Prostate gland (tissue), 2 donors: ENCODE results near the gene CPSF4L. TPM values are rescaled to one million over a fixed set of nuclear protein-coding genes. Genes with fewer than 3 reads are reported as not detected.

ENCODE experiments used
- DNase-seq: peaks from one replicate; pipeline ENCODE4 v3.0.0-alpha.2; 2019; ENCODE audit warnings: low spot score
- H3K27ac ChIP-seq, 2 donors: fragments of 200-600 bp; sonication (generic); 2 replicates each; pipeline ENCODE4 v1.5.1; 2017 to 2019
- H3K27me3 ChIP-seq: fragments of 200-600 bp; sonication (generic); replicated peaks from 2 replicates; pipeline ENCODE4 v1.5.1; 2019; ENCODE audit not compliant: insufficient read depth
- H3K36me3 ChIP-seq, 2 donors: fragments of 200-600 bp; sonication (generic); 1 replicate in 1 of 2; 2 replicates in 1 of 2; pipeline versions ENCODE4 v1.5.1 to v1.8.1; 2017 to 2019
- H3K4me1 ChIP-seq: fragments of 200-600 bp; sonication (generic); replicated peaks from 2 replicates; pipeline ENCODE4 v1.5.1; 2019
- H3K4me3 ChIP-seq, 2 donors: fragments of 200-600 bp; sonication (generic); 2 replicates each; pipeline ENCODE4 v1.5.1; 2017 to 2019
- H3K9me3 ChIP-seq: fragments of 200-600 bp; sonication (generic); 2 replicates; pipeline ENCODE4 v1.5.1; 2017
- CTCF ChIP-seq, 4 experiments: fragments of 200-600 bp in 2 of 4; fragments of 450-650 bp in 2 of 4; sonication (generic) in 2 of 4; IDR thresholded peaks; 1 replicate in 3 of 4; 2 replicates in 1 of 4; pipeline ENCODE4 v1.5.1; 2016 to 2019; ENCODE audit warnings: antibody characterized with exemption in 4 of 4, mild to moderate bottlenecking in 2 of 4, moderate library complexity in 2 of 4
- POLR2A ChIP-seq: fragments of 450-650 bp; IDR thresholded peaks from one replicate; pipeline ENCODE4 v1.6.1; 2016; ENCODE audit warnings: antibody characterized with exemption, mild to moderate bottlenecking
- POLR2AphosphoS5 ChIP-seq: sonication (generic); formaldehyde crosslinking; IDR thresholded peaks from one replicate; pipeline ENCODE4 v1.6.1; 2017; ENCODE audit warnings: antibody characterized with exemption
- WGBS: methylation state at CpG from one replicate; pipeline ENCODE4 v1.1.5; 2018; 5-methylcytosine and 5-hydroxymethylcytosine counted together
- intact Hi-C: fragments of 100-400 bp; cut with DNase I; formaldehyde crosslinking; loops from one replicate; pipeline ENCODE4 v1.14.2; 2022
- total RNA-seq, 2 donors: library from RNA; depleted of rRNA; stranded (reverse); fragments of >200 nt; gene quantifications; one replicate each; pipeline ENCODE4 v1.1.0, GENCODE V29; 2016

CPSF4L gene
- total RNA-seq, 2 donors from 2014 or later, result not detected

- Histone ChIP-seq H3K27ac (no peak overlapping the region), H3K4me3 (no peak overlapping the region), H3K9me3 (no peaks in the 10 kb centered on the region), H3K4me1 (no peaks in the 10 kb centered on the region), H3K27me3 (no peaks in the 10 kb centered on the region), H3K36me3 (no peaks in the 10 kb centered on the region)
- WGBS, result 100% methylated on average over 1 of the region's 1 CpG
- no peak for DNase-seq
- intact Hi-C loops, result no loop called here
- TF ChIP-seq CTCF (IDR thresholded peaks at IDR 0.05) (no peak), POLR2A (no peak), POLR2AphosphoS5 (no peak)
Observed at GRCh38 chr17:73269791-73270190, 8.1 kb upstream of the CPSF4L start.

- no peaks in the 10 kb centered on the region for H3K9me3 ChIP-seq
- intact Hi-C loops, result no loop called here
- no peak for DNase-seq
- TF ChIP-seq POLR2A, result no peak
- TF ChIP-seq POLR2AphosphoS5, result no peak
- TF ChIP-seq CTCF (IDR thresholded peaks at IDR 0.05), result no peak
- no peaks in the 10 kb centered on the region for H3K36me3 ChIP-seq
- H3K4me1 ChIP-seq, result no peaks in the 10 kb centered on the region
- H3K27ac ChIP-seq, result no peak overlapping the region
- no peaks in the 10 kb centered on the region for H3K27me3 ChIP-seq
- no peak overlapping the region for H3K4me3 ChIP-seq
Observed at GRCh38 chr17:73269329-73269615, 7.6 kb upstream of the CPSF4L start.

- intact Hi-C loops, result no loop called here
- Histone ChIP-seq H3K36me3 (no peaks in the 10 kb centered on the region), H3K9me3 (no peaks in the 10 kb centered on the region), H3K27ac (no peak overlapping the region), H3K4me1 (no peaks in the 10 kb centered on the region), H3K27me3 (no peaks in the 10 kb centered on the region), H3K4me3 (no peak overlapping the region)
- TF ChIP-seq CTCF (IDR thresholded peaks at IDR 0.05) (no peak), POLR2AphosphoS5 (no peak), POLR2A (no peak)
- DNase-seq, result no peak
- 91% methylated on average over 9 of the region's 9 CpGs for WGBS
Observed at GRCh38 chr17:73268582-73269328, 7.1 kb upstream of the CPSF4L start.

- Histone ChIP-seq H3K4me1 (peaks cover under 1% of the 10 kb centered on the region), H3K4me3 (no peak overlapping the region), H3K36me3 (no peaks in the 10 kb centered on the region), H3K27me3 (no peaks in the 10 kb centered on the region), H3K9me3 (no peaks in the 10 kb centered on the region), H3K27ac (no peak overlapping the region)
- TF ChIP-seq POLR2A (no peak), POLR2AphosphoS5 (no peak), CTCF (IDR thresholded peaks at IDR 0.05) (no peak)
- 70% methylated on average over 11 of the region's 11 CpGs for WGBS
- intact Hi-C loops, result no loop called here
- no peak for DNase-seq
Observed at GRCh38 chr17:73267648-73268537, 6.2 kb upstream of the CPSF4L start.
